ENCODE results near the gene CSRP3.
"Not testable (repeated sequence)": the region's sequence is repeated elsewhere in the genome, so short reads cannot be mapped to it uniquely, and the experiment has no call there.

DNA sequence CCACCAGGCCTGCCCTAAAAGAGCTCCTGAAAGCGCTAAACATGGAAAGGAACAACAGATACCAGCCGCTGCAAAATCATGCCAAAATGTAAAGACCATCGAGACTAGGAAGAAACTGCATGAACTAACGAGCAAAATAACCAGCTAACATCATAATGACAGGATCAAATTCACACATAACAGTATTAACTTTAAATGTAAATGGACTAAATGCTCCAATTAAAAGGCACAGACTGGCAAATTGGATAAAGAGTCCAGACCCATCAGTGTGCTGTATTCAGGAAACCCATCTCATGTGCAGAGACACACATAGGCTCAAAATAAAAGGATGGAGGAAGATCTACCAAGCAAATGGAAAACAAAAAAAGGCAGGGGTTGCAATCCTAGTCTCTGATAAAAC is 64.9 kb downstream of the CSRP3 start:
- TF ChIP-seq CTCF (IDR thresholded peaks at IDR 0.05; ENCODE audit: low read length); EZH2 (IDR thresholded peaks at IDR 0.05; ENCODE audit: borderline replicate concordance, low read length): not testable (repeated sequence)

Measured in OCI-LY1 (cell line).